Measurements from ENCODE around the gene TRPC4AP.

Gene TRPC4AP

DNA sequence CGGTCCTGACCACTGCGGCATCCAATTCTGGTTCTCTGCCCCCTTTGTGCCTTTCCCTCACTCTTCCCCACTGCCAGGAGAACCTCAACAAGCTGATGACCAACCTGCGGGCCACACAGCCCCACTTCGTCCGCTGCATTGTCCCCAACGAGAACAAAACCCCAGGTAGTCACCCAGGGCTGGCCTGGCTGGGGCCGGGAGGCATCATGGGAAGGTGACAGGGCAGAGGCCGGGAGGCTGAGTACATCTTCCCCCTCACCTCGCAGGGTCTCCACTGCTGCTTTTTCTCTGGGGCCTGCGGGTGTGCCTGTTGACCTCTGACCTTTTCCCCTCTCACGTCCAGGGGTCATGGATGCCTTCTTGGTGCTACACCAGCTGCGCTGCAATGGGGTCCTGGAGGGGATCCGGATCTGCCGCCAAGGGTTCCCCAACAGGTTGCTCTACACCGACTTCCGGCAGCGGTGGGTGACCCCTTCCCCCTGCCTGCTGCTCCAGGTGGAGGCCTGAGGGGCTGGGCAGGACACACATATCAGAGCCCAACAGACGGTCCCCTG is 101.9 kb downstream of the TRPC4AP start:
- ATAC-seq (ENCODE audit: low read depth) (no peak), DNase-seq (ENCODE audit: low spot score in 2 of 2) (no peak)
- Mint-ChIP-seq H3K4me3 (no peak overlapping the region), H3K27me3 (peaks cover 2% of the 10 kb centered on the region), H3K27ac (no peak overlapping the region), H3K4me1 (peaks cover 3% of the 10 kb centered on the region), H3K9me3 (no peaks in the 10 kb centered on the region), H3K36me3 (peaks cover 10% of the 10 kb centered on the region)

DNA sequence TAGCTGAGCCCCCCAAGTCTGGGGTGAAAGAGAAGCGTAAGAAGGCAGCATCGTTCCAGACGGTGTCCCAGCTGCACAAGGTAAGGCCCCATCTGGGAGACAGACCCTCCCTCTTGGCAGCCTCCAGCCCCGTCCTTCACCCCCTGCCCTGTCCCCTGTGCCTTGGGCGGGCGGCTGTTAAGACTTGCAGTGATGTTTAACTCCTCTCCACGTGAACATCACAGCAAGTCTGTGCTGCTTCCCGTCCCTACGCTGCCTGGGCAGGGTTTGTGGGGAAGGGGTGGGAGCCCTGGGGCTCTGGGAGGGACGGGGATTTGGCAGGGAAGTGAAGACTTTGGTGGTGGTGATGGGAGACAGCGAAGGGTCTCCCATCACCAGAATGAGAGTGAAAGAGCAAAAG is 102.4 kb downstream of the TRPC4AP start:
- Mint-ChIP-seq H3K27ac (no peak overlapping the region), H3K4me3 (no peak overlapping the region), H3K9me3 (no peaks in the 10 kb centered on the region), H3K36me3 (peaks cover 9% of the 10 kb centered on the region), H3K27me3 (peaks cover 4% of the 10 kb centered on the region), H3K4me1 (peaks cover 3% of the 10 kb centered on the region)
- ATAC-seq (ENCODE audit: low read depth) (no peak), DNase-seq (ENCODE audit: low spot score in 2 of 2) (no peak)

DNA sequence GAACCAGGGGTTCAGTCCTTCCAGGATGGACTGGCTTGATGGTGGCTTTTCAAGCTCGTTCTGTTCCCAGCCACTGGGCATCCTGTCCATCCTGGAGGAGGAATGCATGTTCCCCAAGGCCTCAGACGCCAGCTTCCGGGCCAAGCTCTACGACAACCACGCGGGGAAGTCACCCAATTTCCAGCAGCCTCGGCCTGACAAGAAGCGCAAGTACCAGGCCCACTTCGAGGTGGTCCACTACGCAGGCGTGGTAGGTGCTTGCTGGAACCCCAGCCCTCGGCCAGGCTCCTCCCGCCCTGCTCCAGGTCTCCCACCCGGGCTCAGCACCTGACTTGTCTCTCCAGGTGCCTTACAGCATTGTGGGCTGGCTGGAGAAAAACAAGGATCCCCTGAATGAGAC is 102.9 kb downstream of the TRPC4AP start:
- peaks cover 6% of the 10 kb centered on the region for H3K27me3 Mint-ChIP-seq
- no peak for DNase-seq (ENCODE audit: low spot score in 2 of 2)
- no peak overlapping the region for H3K27ac Mint-ChIP-seq
- no peak overlapping the region for H3K4me3 Mint-ChIP-seq
- peaks cover 5% of the 10 kb centered on the region for H3K36me3 Mint-ChIP-seq
- H3K9me3 Mint-ChIP-seq, result no peaks in the 10 kb centered on the region
- peaks cover 3% of the 10 kb centered on the region for H3K4me1 Mint-ChIP-seq
- ATAC-seq (ENCODE audit: low read depth), result no peak

DNA sequence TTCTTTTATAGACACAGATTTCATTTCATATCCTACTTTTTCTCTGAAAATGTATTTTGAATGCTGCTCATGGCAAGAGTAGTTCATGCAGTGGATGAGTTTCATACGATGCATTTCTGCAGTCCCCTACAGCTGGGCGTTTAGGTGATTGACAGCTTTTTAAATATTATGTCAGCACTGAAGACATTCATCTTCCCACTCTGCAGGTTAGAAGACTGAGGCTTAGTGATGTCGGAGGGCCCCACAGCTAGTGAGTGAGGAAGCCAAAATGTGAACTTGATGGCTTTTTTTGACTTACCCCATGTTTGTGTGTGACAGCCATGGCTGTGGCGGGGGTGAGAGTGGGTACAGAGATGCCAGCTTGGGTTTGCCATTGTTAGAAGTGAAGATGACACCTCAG is 103.5 kb downstream of the TRPC4AP start:
- Mint-ChIP-seq H3K9me3 (no peaks in the 10 kb centered on the region), H3K27ac (no peak overlapping the region), H3K36me3 (peaks cover 2% of the 10 kb centered on the region), H3K27me3 (peaks cover 6% of the 10 kb centered on the region), H3K4me1 (peaks cover 3% of the 10 kb centered on the region), H3K4me3 (no peak overlapping the region)
- DNase-seq (ENCODE audit: low spot score in 2 of 2) (no peak), ATAC-seq (ENCODE audit: low read depth) (no peak)

DNA sequence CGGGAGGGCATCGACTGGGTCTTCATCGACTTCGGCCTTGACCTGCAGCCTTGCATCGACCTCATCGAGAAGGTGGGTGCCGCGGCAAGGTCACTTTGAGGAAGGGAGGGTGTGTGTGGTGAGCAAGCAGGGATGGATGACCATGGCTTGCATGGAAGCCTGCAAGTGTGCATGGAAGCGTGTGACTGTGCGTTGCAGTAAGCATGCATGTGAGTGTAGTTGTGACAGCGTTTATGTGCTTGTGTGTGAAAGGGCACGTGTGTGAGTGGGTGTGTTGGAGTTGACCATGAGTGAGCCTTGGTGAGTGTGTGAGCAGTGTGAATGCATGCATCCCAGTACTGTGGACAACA is 104.4 kb downstream of the TRPC4AP start:
- no peaks in the 10 kb centered on the region for H3K36me3 Mint-ChIP-seq
- DNase-seq (ENCODE audit: low spot score in 2 of 2) (no peak), ATAC-seq (ENCODE audit: low read depth) (no peak)
- H3K27me3 Mint-ChIP-seq, result peaks cover 8% of the 10 kb centered on the region
- no peaks in the 10 kb centered on the region for H3K9me3 Mint-ChIP-seq
- H3K4me3 Mint-ChIP-seq, result no peak overlapping the region
- no peak overlapping the region for H3K27ac Mint-ChIP-seq
- peaks cover 3% of the 10 kb centered on the region for H3K4me1 Mint-ChIP-seq

DNA sequence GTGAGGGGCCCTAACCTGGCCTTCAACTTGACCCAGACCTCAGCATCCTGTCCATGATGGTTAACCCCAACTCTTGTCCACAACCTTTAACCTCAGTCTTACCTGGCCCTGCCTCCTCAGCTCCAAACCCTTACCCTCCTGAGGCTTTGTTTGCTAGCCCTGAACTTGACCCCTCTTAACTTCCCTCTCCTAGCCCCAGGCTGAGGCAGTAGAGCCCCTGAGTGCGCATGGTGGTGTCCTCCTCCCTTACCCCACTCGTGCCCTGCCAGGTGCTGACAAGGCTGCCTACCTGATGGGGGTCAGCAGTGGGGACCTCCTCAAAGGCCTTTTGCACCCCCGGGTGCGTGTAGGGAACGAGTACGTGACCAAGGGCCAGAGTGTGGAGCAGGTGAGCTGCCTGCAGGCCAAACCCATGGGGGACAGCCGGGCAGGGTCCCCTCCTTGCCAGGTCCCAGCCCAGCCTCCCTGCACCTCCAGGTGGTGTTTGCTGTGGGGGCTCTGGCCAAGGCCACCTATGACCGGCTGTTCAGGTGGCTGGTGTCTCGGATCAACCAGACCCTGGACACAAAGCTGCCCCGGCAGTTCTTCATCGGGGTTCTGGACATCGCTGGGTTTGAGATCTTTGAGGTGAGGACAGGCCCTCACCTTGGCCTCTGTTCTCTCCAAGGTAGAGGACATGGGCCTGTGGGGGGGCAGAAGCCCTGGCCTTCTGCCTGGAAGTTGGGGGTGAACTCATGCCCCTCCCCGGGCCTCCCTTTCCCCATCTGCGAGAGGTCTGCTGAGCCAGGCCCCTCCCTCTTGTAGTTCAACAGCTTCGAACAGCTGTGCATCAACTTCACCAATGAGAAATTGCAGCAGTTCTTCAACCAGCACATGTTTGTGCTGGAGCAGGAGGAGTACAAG is 105.1 kb downstream of the TRPC4AP start:
- H3K27ac Mint-ChIP-seq, result no peak overlapping the region
- H3K4me3 Mint-ChIP-seq, result no peak overlapping the region
- H3K27me3 Mint-ChIP-seq, result peaks cover 8% of the 10 kb centered on the region

DNA sequence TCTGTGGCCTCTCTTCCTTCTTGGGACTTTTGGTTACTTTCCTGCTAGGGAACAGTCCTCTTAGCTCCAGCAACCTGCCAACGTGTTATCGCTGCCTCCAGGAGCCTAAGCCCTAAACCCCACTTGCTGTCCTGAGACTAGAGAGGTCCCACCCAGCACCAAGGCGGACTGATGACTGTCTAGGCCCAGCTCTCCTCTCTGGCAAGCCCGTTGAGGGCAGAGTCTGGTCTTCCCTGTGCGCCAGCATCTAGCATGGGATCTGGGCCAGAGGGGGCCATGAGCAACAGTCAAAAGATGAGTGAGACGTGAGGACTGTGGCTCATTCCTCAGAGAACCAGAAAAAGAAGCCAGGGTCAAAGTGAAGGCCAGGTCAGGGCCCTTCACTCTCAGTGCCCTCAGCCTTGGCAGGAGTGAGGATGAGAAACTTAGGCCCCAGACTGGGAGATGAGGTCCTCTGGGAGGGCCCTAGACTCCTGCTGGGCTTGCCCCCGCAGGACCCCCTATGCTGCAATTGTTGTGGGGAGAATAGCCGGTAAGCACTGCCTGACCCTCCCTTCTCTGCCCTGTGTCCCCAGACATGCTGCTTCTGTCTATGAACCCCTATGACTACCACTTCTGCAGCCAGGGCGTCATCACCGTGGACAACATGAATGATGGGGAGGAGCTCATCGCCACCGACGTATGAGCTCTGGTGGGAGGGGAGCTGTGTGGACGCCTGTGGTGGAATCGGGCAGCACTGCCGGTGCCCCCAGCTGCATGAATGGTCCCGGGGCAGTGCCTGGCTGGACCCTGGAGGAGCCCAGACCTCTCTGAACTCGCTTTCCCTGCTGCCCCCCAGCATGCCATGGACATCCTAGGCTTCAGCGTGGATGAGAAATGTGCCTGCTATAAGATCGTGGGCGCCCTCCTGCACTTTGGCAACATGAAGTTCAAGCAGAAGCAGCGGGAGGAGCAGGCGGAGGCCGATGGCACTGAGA is 106.0 kb downstream of the TRPC4AP start:
- peaks cover 3% of the 10 kb centered on the region for H3K4me1 Mint-ChIP-seq
- DNase-seq (ENCODE audit: low spot score in 2 of 2) (no peak), ATAC-seq (ENCODE audit: low read depth) (no peak)
- no peaks in the 10 kb centered on the region for H3K9me3 Mint-ChIP-seq
- no peaks in the 10 kb centered on the region for H3K36me3 Mint-ChIP-seq
- H3K27ac Mint-ChIP-seq, result no peak overlapping the region
- peaks cover 8% of the 10 kb centered on the region for H3K27me3 Mint-ChIP-seq
- no peak overlapping the region for H3K4me3 Mint-ChIP-seq

More for the DNA sequence above, 105.1 kb downstream of the TRPC4AP start:
- peaks cover 3% of the 10 kb centered on the region for H3K4me1 Mint-ChIP-seq
- H3K36me3 Mint-ChIP-seq, result no peaks in the 10 kb centered on the region
- no peak for DNase-seq (ENCODE audit: low spot score in 2 of 2)
- no peaks in the 10 kb centered on the region for H3K9me3 Mint-ChIP-seq
- no peak for ATAC-seq (ENCODE audit: low read depth)

DNA sequence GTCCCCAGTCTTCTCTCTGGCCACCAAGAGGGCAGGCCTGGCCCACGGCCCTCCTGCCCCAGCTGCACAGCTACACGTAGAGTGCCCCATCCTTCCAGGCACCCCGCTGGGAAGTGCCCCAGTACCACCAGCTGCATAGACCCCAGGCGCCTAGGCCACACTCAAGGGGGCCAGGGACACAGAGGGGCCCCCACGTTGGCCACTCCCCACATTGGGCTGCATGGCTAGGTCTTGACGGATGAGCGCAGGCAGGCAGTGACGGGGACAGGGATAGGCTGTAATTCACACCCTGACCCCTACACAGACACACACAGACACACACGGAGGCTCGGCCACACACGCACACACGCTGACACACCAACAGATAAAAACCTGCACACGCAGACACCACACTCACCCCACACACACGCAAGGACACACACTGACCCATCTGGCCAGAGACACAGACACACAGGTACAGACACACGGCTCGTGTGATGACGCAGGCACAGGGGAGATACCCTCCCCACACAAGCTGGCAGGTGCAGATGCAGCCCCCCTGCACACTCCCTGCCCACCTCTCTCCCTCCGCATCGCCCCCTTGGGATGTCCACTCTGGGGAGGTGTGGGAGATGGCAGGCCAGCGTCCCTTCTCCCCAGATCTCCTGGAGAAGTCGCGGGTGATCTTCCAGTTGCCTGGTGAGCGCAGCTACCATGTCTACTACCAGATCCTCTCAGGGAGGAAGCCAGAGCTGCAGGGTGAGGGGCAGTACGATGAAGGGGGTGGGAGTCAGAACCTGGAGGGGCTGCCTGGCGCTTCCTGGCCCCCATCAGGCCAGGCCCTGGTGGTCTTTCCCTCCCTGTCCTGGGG is 106.9 kb downstream of the TRPC4AP start:
- ATAC-seq (ENCODE audit: low read depth), result no peak
- H3K4me1 Mint-ChIP-seq, result peaks cover 3% of the 10 kb centered on the region
- H3K4me3 Mint-ChIP-seq, result no peak overlapping the region
- no peak overlapping the region for H3K27ac Mint-ChIP-seq
- H3K9me3 Mint-ChIP-seq, result no peaks in the 10 kb centered on the region
- no peak for DNase-seq (ENCODE audit: low spot score in 2 of 2)
- no peaks in the 10 kb centered on the region for H3K36me3 Mint-ChIP-seq
- H3K27me3 Mint-ChIP-seq, result peaks cover 13% of the 10 kb centered on the region

DNA sequence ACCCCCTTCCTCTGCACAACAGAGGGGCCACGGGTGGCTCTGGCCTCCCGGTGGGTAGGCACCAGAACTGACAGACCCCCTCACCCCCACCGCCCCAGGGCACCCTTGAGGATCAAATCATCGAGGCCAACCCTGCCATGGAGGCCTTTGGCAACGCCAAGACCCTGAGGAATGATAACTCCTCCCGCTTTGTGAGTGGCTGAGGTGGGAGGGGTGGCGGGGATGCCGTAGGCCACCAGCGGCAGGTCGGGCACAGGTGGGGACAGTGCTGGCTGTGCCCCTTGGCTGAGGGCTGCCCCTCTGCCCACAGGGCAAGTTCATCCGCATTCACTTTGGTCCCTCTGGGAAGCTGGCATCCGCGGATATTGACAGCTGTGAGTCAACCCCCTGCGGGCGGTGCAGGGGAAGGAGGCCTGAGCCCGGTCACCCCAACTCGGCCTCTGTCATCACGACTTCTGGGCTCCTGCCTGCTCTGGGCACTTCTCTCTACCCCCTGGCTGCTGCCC is 107.8 kb downstream of the TRPC4AP start:
- Mint-ChIP-seq H3K4me3 (no peak overlapping the region), H3K9me3 (no peaks in the 10 kb centered on the region), H3K27me3 (peaks cover 13% of the 10 kb centered on the region), H3K4me1 (peaks cover 3% of the 10 kb centered on the region), H3K36me3 (no peaks in the 10 kb centered on the region), H3K27ac (no peak overlapping the region)
- no peak for ATAC-seq (ENCODE audit: low read depth)
- no peak for DNase-seq (ENCODE audit: low spot score in 2 of 2)

DNA sequence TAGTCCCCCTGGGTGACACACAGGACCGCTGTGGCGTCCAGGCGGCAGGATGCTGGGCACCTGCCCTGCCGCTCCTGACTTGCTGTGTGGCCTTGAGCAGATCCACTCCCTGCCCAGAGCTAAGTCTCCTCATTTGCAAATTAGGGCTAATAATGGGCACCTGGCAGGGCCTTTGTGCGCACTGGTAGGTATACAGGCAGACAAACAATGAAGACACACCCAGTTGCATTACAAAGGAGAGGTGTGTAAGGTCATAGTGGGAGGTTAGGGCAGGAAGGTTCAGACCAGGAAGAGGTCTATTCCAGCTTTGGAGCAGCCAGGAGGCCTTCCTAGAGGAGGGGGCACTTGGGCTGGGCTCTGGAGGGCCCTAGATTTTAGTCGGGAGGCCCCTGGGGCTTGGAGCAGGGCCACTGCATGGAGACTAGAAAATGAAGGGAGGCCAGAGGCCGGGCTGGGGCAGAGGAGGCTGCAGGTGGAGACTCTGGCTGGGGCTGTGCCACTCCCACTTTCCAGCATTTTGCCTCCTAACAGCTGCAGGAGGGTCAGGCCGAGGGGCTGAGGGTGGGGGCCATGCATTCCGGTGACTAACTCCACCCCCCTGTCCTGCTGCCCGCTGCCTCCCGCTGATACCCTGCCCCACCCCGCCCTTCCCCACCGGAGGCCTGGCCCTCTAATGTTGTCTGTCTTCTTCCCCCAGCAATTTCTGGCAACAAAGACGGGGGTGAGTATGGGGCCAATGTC is 108.4 kb downstream of the TRPC4AP start:
- Mint-ChIP-seq H3K4me3 (no peak overlapping the region), H3K36me3 (no peaks in the 10 kb centered on the region), H3K9me3 (no peaks in the 10 kb centered on the region), H3K27me3 (peaks cover 15% of the 10 kb centered on the region), H3K4me1 (peaks cover 3% of the 10 kb centered on the region), H3K27ac (no peak overlapping the region)
- DNase-seq (ENCODE audit: low spot score in 2 of 2), result no peak
- ATAC-seq (ENCODE audit: low read depth), result no peak

DNA sequence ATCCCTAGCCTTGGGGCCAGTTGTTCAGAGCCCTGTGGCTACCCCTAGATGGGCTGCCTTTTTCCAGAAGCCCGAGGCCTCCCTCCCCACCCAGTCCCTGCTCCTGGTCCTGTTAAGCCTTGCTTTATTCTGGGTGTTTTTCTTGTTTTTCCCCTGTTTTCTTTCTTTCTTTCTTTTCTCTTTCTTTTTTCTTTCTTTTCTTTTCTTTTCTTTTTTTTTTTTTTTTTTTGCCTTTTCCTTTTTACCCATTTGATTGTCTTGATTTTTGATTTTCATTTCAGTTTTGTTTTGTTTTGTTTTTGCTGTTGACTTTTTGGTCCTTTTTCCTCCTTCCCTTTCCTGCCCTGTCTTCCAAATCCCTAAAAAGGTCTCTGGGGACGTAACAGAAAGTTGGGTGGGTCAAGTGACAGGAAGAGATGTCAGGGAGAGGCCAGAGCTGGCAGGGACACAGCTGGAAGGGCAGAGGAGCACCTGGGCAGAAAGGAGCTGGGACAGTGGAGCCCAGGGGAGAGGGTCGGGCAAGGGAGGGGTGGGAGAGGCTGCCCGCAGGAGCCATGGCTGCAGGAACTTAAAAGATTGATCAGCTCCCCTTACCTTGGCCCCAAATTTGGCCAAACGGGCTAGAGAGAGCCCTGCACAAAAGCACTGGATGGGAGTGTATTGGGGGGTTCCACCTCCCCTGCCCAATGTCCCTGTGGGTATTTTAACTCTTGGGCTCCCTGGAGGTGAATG is 109.4 kb downstream of the TRPC4AP start:
- Mint-ChIP-seq H3K4me1 (peaks cover 3% of the 10 kb centered on the region), H3K9me3 (no peaks in the 10 kb centered on the region), H3K27ac (no peak overlapping the region), H3K36me3 (no peaks in the 10 kb centered on the region), H3K27me3 (peaks cover 15% of the 10 kb centered on the region), H3K4me3 (no peak overlapping the region)
- ATAC-seq (ENCODE audit: low read depth), result no peak
- no peak for DNase-seq (ENCODE audit: low spot score in 2 of 2)

DNA sequence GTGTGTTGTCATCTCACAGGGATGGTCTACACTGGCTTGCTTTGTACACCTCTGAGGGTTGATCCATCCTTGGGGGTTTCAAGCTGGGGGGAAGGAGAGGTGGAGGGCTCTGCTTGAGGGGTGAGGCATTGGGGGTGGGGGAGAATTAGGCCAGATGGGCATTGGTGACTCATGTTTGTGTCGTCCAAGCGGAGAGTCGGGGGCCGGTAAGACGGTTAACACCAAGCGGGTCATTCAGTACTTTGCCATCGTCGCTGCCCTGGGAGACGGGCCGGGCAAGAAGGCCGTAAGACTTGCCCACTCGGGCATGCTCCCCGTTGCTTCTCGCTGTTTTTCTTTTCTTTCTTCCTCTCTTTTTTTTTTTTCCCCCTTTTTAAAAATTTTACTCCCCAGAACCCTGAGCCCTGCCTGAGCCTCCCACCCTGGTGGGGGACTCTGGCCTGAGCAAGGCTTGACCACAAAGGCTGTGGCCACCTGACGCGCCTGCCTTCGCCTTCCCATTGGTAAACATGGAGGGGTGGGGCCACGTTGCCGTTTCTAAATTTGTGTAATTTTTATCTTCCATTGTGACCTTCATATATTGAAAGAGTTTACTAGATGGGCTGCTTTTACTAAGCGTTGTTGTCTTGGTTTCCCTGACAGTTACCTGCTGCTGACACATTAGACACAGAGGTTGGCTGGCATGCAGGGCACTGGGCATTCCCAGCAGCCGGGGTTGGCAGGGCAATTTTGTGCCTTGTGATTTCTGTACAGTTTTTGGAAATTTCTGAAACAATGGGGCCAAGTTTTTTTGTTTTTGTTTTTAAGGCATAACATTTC is 110.1 kb downstream of the TRPC4AP start:
- Mint-ChIP-seq H3K36me3 (no peaks in the 10 kb centered on the region), H3K27ac (no peak overlapping the region), H3K27me3 (peaks cover 18% of the 10 kb centered on the region), H3K9me3 (no peaks in the 10 kb centered on the region), H3K4me3 (no peak overlapping the region), H3K4me1 (no peaks in the 10 kb centered on the region)
- ATAC-seq (ENCODE audit: low read depth) (no peak), DNase-seq (ENCODE audit: low spot score in 2 of 2) (no peak)
